ENCODE results near the gene TNIP2.

GRCh38 chr4:2768124-2768523 lies 12.0 kb upstream of the TNIP2 start:
- TF ChIP-seq EZH2 (IDR thresholded peaks at IDR 0.05; ENCODE audit: insufficient read depth, poor library complexity, severe bottlenecking) (no peak), EZH2phosphoT487 (IDR thresholded peaks at IDR 0.05; ENCODE audit: insufficient read depth, low read depth) (no peak)
